MM.1S (cell line): ENCODE results near the gene MRPL45.

Experiments
- CTCF ChIP-seq: fragments of 300-600 bp; sonication (generic); IDR thresholded peaks from 2 replicates; pipeline ENCODE4 v1.5.1; 2016; ENCODE audit warnings: antibody characterized with exemption, low read length, mixed read lengths
- EZH2 ChIP-seq: fragments of 300-600 bp; sonication (generic); optimal IDR thresholded peaks from 2 replicates; pipeline ENCODE3; 2017; ENCODE audit warnings: low read depth, mild to moderate bottlenecking, antibody characterized with exemption, low read length, mixed read lengths

- TF ChIP-seq CTCF: no peak
- no peak for TF ChIP-seq EZH2
These were observed 56.2 kb downstream of the MRPL45 start for GRCh38 chr17:38353086-38353604.
